ENCODE measurements around the gene KCNA10.

- TF ChIP-seq CTCF (conservative IDR thresholded peaks at IDR 0.05; ENCODE audit: low read depth, low read length) (no peak), EZH2 (IDR thresholded peaks at IDR 0.05; ENCODE audit: low read length, unreplicated experiment) (no peak)
Observed at GRCh38 chr1:110474444-110474843, 44.5 kb downstream of the KCNA10 start.
